Pancreas (tissue), 10 donors: Measurements from ENCODE around the gene SOSTDC1. TPM values are rescaled to one million over a fixed set of nuclear protein-coding genes. Genes with fewer than 3 reads are reported as not detected.

ENCODE experiments used
- ATAC-seq, 4 donors: fragments of 200-7000 bp; cut with Tn5 transposase; one replicate each; pipeline versions ENCODE4 v1.8.0 to v1.9.1; 2020; ENCODE audit warnings: mild to moderate bottlenecking in 4 of 4, moderate library complexity in 4 of 4
- DNase-seq, 6 donors: peaks; one replicate each; pipeline ENCODE4 v3.0.0-alpha.2; 2020
- FAIRE-seq: peaks from 2 replicates; lab custom pipeline; 2012; peaks lifted over from hg19 to GRCh38; lab: Jason Lieb, UNC
- H3K27ac ChIP-seq, 4 donors: fragments of 200-600 bp; sonication (generic); 1 replicate in 3 of 4; 2 replicates in 1 of 4; pipeline versions ENCODE4 v1.5.0 to v1.8.0; 2020
- H3K27me3 ChIP-seq, 4 donors: fragments of 200-600 bp; one replicate each; pipeline ENCODE4 v1.8.0; 2021
- H3K36me3 ChIP-seq, 3 donors: fragments of 200-600 bp; sonication (generic) in 1 of 3; one replicate each; pipeline versions ENCODE4 v1.5.0 to v1.8.0; 2020 to 2021
- H3K4me1 ChIP-seq, 3 donors: fragments of 200-600 bp; one replicate each; pipeline ENCODE4 v1.8.0; 2021
- H3K4me3 ChIP-seq, 4 donors: fragments of 200-600 bp; sonication (generic) in 2 of 4; one replicate each; pipeline versions ENCODE4 v1.5.0 to v1.8.0; 2020 to 2021
- H3K9me3 ChIP-seq, 4 donors: fragments of 200-600 bp; one replicate each; pipeline ENCODE4 v1.8.0; 2021
- CTCF ChIP-seq, 4 donors: fragments of 200-600 bp; sonication (generic) in 3 of 4; IDR thresholded peaks; one replicate each; pipeline versions ENCODE4 v1.5.0 to v1.8.0; 2021; ENCODE audit warnings: antibody characterized with exemption in 4 of 4
- WGBS, 2 donors: extraction: QIAGEN DNeasy Blood & Tissue Kit; methylation state at CpG; one replicate each; pipeline ENCODE4 v1.1.7; 2013; 5-methylcytosine and 5-hydroxymethylcytosine counted together
- intact Hi-C, 3 donors: fragments of 100-400 bp; cut with DNase I; formaldehyde crosslinking; loops; one replicate each; pipeline versions ENCODE4 v1.11.1 to v1.14.2; 2022
- polyA plus RNA-seq, 2 donors: library from polyadenylated mRNA; stranded (reverse); fragments of 200-250 nt; gene quantifications; one replicate each; pipeline ENCODE4 v1.2.3, GENCODE V29; 2013
- total RNA-seq, 6 donors: library from RNA; stranded (reverse); fragmentation: NEBNext Ultra II Directional in 4 of 6; extraction: Animal tissue kit (Norgen Biotek cat#: 25700) in 4 of 6; gene quantifications; one replicate each; pipeline versions ENCODE4 v1.2.1 to v1.2.4, GENCODE V29; 2021 to 2023
- donor health status: healthy with polysubstance abuse.
- donor health status: DM: no; HTN: no; CAD: no; lungs with moderate emphysema.
- donor health status: DM: no; HTN: no; CAD: no.
- donor health status: control.
- donor health status: control.
- donor health status: Bipolar disorder and iron deficiency.
- donor health status: DM: yes; HTN: yes; CAD: no.
- donor health status: DM: no; HTN: no; CAD: no.
- donor health status: DM: no; HTN: no; CAD: no.
- donor health status: DM: yes; HTN: yes; CAD: no.

SOSTDC1 gene
- under 1 TPM in 4 of 6 donors, not detected in 2; 0.12 to 0.25 (median 0.18) TPM for total RNA-seq
- 1 to 10 TPM in 1 of 2 donors, not detected in 1; 1.3 TPM for polyA plus RNA-seq

GRCh38 chr7:16465469-16466361 is at the start of gene SOSTDC1:
TSS of gene SOSTDC1 (minus strand) at chr7:16465738. CDS start at chr7:16465668, 70 bp downstream.
- no peaks in the 10 kb centered on the region for H3K9me3 ChIP-seq
- FAIRE-seq (no peak), DNase-seq (no peak), ATAC-seq (peak in 3 of 4 donors; percentile 47 to 66 (median 52))
- H3K27me3 ChIP-seq, result no peaks in the 10 kb centered on the region
- WGBS, 2 donors, result 5% methylated on average over 10 of the region's 10 CpGs
- H3K36me3 ChIP-seq, result no peaks in the 10 kb centered on the region
- H3K27ac ChIP-seq, result no peak within 1 kb of the TSS
- TF ChIP-seq CTCF (IDR thresholded peaks at IDR 0.05), result no peak
- H3K4me1 ChIP-seq, result peaks cover 0 to 4% (median 0%) of the 10 kb centered on the region in 3 donors
- peak within 1 kb of the TSS in 1 of 4 donors; percentile 6 for H3K4me3 ChIP-seq
- intact Hi-C loops, result no loop called here

- no peaks in the 10 kb centered on the region for H3K4me1 ChIP-seq
- ATAC-seq (no peak), FAIRE-seq (no peak), DNase-seq (no peak)
- no peak for TF ChIP-seq CTCF (IDR thresholded peaks at IDR 0.05)
- H3K4me3 ChIP-seq, result no peak overlapping the region
- intact Hi-C loops, result no loop called here
- no peaks in the 10 kb centered on the region for H3K27me3 ChIP-seq
- no peaks in the 10 kb centered on the region for H3K36me3 ChIP-seq
- no peak overlapping the region for H3K27ac ChIP-seq
- no peaks in the 10 kb centered on the region for H3K9me3 ChIP-seq
These were observed 49.2 kb upstream of the SOSTDC1 start for GRCh38 chr7:16514729-16515128.

GRCh38 chr7:16514271-16514670 is 48.7 kb upstream of the SOSTDC1 start:
- no peak overlapping the region for H3K4me3 ChIP-seq
- no peaks in the 10 kb centered on the region for H3K4me1 ChIP-seq
- H3K9me3 ChIP-seq, result no peaks in the 10 kb centered on the region
- no peaks in the 10 kb centered on the region for H3K36me3 ChIP-seq
- 87 to 88% methylated on average over 1 of the region's 1 CpG for WGBS, 2 donors
- H3K27me3 ChIP-seq, result no peaks in the 10 kb centered on the region
- FAIRE-seq (no peak), DNase-seq (no peak), ATAC-seq (no peak)
- no peak for TF ChIP-seq CTCF (IDR thresholded peaks at IDR 0.05)
- intact Hi-C loops, result no loop called here
- H3K27ac ChIP-seq, result no peak overlapping the region

GRCh38 chr7:16512097-16512496 is 46.6 kb upstream of the SOSTDC1 start:
- Histone ChIP-seq H3K36me3 (no peaks in the 10 kb centered on the region), H3K9me3 (no peaks in the 10 kb centered on the region), H3K27ac (no peak overlapping the region), H3K4me3 (no peak overlapping the region), H3K27me3 (no peaks in the 10 kb centered on the region), H3K4me1 (no peaks in the 10 kb centered on the region)
- ATAC-seq (no peak), FAIRE-seq (no peak), DNase-seq (no peak)
- intact Hi-C loops, result no loop called here
- TF ChIP-seq CTCF (IDR thresholded peaks at IDR 0.05), result no peak
- WGBS, 2 donors, result 78 to 84% methylated on average over 7 of the region's 7 CpGs

GRCh38 chr7:16511314-16511713 is 45.8 kb upstream of the SOSTDC1 start:
- ATAC-seq, result no peak
- intact Hi-C loops, result no loop called here
- no peak for DNase-seq
- no peaks in the 10 kb centered on the region for H3K27me3 ChIP-seq
- no peak overlapping the region for H3K27ac ChIP-seq
- H3K36me3 ChIP-seq, result no peaks in the 10 kb centered on the region
- no peak for FAIRE-seq
- no peaks in the 10 kb centered on the region for H3K9me3 ChIP-seq
- H3K4me3 ChIP-seq, result no peak overlapping the region
- 63 to 82% methylated on average over 5 of the region's 5 CpGs for WGBS, 2 donors
- no peaks in the 10 kb centered on the region for H3K4me1 ChIP-seq
- no peak for TF ChIP-seq CTCF (IDR thresholded peaks at IDR 0.05)
